GM19099 (cell line): ENCODE data around the gene VSX1.

Experiments
- POLR2A ChIP-seq: IDR thresholded peaks from 3 replicates; pipeline ENCODE4 v1.6.1; 2011; ENCODE audit warnings: low read depth; ENCODE audit not compliant: insufficient read length; ENCODE audit errors: extremely low read depth

VSX1 gene

DNA sequence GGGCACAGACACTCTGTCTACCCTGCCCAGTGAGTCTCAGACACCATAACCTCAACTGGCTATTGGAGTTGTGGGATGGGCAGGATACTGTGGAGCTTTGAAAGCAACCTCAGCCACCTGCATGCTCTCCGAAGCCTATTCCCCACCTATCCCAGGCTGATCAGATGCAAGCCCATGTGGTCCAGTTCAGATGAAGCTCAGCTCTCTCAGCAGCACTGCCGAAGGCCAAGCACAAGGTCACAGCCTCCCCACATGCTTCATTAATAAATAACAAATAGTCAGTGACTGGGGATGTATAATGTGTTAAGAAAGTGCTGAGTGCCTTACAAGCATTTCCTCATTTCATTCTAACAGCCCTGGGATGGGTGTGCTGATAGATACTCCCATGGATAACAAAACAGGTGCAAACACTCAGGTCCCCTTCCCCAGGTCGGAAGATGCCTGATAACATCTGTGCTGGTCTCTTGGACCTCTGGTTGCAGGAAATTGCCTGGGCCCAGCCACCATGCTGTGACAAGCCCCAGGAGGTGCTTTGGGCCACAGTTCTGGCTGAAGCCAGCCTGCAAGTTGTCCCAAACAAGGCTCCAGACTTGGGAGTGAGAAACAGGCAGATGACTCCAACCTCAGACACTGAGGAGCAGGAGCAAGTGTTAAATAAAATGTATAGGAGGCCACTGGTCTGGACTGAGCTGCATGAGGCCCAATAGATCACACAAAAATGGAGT is 27.7 kb downstream of the VSX1 start:
- no peak for TF ChIP-seq POLR2A

DNA sequence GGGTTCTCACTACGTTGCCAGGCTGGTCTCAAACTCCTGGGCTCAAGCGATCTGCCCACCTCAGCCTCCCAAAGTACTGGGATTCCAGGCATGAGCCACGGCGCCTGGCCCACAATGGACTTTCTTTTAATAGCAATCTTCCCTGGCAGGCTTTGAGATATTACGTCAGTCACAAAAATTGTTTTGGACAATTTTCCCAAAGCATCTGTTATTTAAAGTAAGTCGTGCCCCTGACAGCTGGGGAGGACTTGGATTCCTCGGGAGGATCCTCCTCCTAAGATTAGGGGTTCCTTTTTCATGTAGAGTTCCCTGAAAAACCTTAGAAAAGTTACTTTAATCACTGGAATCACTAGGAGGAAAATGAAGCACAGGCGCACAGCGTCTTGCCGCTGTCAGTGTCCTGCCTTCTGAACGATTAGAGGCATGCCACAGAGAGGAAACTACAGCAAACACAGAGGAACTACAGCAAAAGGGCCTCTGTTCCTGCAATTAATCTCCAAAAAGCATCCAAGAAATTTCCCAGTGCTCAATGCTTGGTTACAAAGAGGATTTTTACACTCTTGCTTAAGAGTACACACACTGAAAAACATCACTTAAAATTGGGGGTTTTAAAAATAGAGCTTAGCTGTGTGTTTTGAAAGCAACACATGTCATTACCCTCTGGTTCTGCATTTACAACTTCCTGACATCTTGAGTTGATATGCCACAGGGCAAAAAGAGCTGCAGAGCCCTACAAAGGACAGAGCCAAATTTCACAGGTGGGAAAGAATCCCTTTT is 28.5 kb downstream of the VSX1 start:
- TF ChIP-seq POLR2A = no peak

DNA sequence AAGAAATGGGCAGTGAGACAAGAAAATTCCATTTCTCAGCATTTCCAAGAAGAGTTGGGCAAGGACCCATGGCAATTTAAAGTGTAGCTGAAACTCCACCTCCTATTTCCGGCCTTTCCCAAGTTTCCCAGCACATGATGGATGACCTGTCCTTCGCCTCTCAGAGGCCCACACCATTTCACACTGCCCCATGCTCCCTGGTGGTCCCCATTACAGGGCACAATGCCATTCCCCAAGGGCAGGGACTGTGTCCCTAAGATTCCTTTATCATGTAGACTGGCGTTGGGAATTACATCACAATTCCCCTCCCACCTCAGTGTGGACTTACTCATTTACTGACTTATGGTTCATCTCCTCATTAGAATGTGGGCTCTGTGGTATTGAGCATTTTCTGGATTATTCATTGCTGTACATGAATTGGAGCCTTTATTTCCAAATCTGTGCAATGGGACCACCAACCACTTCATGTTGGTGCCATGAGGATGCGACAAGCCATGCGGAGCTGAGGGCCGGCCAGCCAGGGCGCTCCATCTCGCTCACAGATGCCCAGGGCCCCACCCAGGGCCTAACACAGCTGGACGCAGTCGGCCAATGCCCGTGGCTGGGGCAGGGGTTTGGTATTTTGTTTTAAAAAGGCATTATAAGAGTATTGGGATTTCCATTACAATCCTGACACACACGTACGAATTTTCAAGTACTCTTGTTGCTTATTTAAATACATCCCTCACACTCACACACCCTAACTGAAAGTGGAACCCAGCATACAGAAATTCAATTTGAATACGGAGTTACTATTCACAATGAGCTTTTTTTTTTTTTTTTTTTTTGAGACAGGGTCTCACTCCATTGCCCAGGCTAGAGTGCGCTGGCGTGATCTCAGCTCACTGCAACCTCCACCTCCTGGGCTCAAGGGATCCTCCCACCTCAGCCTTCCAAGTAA is 29.4 kb downstream of the VSX1 start:
- TF ChIP-seq POLR2A = no peak

DNA sequence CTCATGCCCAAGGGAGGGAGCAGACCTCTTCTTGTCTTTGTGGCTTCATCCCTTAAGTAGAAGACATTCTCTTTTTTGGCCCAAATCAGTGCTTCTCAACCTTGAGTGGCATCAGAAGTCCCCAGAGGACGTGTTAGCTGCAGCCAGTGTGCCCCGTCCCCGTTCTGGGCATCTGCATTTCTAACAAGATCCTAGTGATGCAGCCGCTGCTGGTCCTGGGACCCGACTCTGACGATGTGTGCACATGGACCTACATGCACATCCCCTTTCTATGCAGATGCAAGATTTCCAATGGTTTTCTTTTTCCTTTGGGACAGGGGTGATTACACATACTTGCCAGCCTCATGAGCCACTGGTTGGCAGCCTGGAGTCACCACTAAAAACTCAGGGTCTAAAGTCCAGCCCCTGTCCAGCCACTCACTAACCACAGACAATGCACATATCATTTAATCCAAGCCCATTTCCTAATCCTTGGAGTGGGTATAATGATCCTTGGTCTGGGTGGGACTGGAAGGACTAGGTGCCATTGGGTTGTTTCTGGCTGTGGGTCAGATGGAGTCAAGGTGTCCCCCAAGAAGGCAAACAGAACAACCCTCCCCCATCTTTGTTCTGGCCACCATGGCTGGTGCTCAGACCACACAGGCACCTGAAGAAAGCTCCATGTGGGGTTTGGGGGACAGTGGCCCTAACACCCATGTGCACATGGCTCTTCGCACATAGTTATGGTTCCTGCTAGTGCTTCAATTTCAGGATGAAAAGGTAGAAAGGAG is 30.4 kb downstream of the VSX1 start:
- no peak for TF ChIP-seq POLR2A

DNA sequence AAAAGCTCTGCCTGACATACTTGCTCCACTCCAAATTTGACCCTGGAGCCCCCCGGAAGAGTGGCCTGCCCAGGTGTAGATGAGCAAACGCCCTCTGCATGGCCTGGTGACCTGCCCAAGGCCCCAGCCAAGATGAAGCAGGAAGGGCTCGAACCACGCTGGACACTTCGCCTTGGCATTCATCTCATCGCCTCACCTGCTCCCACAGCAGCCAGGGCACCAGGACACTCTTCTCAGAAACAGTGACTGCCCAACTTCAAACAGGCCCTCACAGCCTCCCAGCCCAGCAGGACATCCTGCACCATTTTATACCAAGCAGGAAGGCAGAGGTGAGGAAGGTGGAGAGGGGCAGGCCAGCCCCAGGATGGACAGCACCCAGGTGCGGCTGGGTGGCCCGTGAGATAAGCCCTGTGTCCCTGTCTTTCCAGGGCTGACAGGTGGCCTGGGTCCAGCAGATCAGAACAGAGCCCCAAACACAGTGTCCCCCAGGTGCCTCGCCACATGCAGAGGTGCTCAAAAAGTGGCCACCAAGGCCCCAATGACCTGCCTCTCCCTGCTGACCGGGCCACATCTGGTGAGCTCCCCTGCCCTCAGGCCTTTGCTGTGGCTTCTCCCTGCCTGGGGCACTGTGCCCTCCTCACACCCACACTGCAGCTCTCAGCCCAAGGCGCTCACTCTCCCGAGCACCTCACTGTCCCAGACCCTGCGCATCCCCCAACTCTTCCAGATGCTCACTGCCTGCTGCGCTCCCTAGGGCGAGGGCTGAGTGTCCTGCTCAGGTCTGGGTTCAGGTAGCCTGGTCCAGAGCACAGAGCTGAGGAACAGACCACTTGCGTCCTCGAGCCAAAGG is 31.2 kb downstream of the VSX1 start:
- no peak for TF ChIP-seq POLR2A

DNA sequence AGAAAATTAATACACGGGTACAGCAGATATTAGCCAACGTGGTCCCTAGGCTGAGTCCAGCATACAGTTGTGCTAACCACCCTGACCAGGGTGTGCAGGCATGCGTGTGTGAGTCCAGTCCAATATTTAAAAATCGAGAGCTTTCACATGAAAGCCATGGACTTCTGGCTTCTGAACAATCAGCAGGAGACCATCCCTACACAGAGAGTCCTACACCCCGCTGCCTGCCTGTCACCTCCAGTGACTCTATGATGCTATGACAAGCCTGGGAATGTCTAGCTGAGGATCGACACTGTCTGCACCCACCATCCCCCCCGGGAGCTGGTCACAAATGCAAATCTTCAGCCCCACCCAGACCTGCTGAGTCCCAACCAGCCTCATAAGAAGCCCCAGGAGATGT is 31.9 kb downstream of the VSX1 start:
- no peak for TF ChIP-seq POLR2A

DNA sequence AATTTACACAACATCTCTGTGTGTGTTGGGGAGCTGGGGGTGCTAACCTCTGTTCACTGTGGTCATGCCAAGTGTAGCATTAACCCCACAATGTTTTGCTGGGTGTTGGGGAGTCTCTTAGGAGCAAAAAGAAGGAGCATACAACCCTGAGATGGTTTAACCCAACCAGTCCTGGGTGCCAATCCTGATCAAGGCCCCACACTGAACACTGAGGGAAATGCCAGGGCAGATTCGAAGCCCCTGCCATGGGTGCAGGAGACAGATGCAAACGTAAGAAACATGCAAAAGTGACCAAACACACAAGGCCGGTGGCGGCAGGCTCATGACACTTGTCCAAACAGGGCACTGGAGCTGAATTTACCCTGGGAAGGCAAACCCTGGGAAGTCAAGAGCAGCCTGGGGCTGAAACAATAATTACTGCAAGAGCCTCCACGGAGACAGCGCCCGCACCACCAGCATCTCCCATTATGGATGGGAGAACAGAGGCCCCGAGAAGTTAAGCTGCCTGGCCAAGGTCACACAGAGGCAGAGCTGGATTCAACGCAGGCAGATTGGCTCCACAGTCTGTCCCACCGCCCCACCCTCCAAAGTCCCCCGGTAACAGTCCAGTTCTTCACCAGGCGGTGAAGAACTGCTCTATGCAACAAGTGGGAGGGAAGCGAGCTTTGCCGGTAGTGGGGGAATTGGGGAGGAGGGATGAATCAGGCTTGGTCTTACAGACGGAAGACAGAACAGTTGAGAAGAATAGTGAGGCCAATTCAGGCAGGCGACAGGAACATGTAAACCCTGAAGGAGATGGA is 32.5 kb downstream of the VSX1 start:
- no peak for TF ChIP-seq POLR2A

DNA sequence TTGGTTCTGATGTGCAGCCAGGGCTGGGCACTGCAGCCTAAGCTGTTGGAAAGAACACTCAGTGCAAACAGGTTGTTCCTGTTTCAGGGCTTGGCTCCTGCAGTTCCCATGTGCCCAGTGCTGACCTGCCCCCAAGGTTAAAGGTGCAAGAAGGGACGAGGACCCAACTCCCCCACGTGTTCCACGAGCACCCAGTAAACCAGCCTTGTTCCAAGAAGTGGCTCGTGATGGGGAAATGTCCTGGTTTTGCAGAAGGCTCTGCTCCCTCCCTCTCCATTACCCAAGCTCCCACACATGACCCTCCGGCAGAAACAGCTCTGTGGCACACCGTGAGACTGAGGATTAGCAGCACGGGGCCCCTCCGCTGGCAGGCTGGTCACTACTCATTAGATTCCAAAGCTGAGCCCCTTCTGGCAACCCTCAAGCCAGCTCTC is 33.4 kb downstream of the VSX1 start:
- TF ChIP-seq POLR2A = no peak

DNA sequence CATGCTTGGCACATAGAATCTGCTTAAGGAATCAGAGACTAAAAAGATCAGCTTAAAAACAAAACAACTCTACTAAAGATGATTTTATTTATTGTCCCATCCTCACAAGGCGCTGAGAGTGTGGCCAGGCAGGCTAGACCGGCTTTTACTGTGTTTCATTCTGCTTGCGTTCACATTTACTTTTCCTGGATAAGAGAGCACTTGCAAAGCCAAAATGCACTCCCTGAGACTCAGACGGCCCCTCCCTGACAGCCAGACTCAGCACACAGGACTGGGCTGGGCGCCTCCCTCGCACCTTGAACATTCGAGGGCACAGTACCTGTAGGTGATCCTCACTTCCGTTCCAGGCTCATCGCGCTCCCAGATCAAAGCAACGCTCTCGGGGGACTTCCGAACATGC is 34.2 kb downstream of the VSX1 start:
- no peak for TF ChIP-seq POLR2A

DNA sequence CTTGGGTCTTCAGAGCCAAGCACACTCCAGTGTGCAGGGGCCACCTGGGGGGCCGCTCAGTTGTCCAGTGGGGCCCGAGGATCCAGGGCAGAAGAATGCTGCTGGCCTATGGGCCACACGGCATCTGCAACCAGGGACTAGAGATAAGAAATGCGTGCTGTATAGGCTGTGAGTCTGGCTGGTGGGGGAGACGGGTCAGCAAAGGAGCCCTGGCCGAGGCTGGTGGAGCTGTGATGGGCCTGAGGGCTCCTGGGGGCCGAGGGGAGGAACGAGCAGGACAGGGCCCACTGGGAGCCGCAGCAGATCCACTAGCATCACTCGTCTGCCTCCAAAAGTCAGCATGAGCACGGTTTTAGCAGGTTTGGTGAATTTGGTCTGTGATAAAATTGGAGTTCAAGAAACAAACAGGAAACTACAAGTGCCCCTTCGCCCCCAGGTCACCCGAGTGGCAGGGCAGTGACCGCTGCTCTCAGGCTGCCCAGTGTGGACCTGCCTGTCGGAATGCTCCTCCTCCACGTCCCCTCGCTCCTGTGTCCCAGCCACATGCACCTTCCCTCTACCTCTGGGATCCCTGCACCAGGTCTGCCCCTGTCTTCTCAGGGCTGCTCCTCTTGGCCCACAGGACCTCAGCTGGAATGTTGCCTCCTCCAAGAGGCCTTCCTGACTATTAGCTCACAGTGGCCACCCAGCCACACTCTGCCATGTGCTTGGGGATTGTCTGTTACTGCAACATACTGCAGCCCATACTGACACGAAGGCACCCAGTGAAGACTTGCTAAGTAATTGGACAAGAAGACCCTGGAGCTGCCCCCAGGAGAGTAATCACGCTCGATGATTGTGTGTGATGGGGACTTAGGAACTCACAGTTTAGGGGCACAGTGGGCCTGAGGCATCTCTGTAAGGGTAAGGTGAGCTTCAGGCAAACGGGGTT is 34.9 kb downstream of the VSX1 start:
- TF ChIP-seq POLR2A = no peak

DNA sequence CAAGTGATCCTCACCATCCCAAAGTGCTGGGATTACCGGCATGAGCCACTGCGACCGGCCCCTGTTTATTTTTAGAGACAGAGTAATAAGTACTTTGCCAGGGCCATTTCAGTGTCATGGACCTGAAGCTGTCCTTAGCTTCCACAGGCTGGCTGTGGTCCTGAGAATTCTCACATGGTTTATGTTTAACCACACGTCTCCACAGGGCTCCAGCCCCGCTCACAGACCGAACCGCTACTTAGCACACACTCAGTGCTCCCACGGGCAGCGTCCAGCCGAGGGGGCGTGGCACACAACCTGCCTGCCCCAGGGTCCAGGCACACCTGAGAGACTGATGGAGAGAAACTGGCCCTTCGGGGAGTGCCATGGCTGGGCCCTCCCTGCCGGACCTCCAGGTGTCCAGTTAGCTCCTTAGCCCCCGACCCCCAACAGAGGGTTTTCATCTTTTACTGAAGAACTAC is 35.7 kb downstream of the VSX1 start:
- TF ChIP-seq POLR2A = no peak

DNA sequence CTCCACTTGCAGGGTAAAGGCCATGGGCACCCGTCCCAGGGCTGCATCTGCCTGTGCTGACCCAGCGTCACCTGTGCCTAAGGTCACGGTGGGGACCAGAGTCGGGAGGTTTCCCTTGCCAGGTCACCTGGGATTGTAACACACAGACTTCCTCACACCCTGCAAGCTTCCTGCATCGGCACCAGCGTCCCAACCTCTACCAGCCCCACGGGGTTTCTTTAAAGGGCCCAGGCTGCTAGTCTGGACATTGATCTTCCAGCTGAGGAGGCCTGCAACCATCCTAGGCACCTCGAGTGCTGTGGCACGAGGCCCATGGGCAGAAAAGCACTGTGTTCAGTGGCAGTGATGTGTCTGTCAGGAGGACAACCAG is 36.6 kb downstream of the VSX1 start:
- no peak for TF ChIP-seq POLR2A
